Measurements from ENCODE around the gene KIF4B. TPM values are rescaled to one million over a fixed set of nuclear protein-coding genes. Genes with fewer than 3 reads are reported as not detected.

Gene KIF4B
- total and polyA plus RNA-seq, 2 of the 8 experiments (the other 6 are each of a cell fraction or from before 2014, with no cell fraction given): 0.02 to 0.15 TPM

DNA sequence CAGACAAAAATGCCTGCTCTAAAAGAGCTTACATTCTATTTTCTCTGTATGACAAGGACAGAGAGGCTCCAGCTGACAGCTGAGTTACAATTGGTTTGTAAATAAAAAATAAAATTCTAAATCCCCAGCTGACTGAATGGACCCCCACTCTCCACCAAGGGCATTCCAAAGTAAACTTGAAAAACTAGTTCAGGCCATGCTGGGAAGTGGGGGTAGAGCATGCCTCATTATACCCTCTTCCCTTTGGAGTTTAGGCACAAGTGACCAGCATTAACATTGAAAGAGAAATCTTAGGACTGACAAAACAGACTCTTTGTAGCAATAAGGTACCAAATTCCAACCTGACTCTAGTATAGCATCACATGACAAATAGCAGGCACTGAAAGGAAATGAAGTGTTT lies 31.0 kb downstream of the KIF4B start (continued):
- TF ChIP-seq CBX5 (IDR thresholded peaks at IDR 0.05; ENCODE audit: low read depth, low read length) (no peak), BACH1 (IDR thresholded peaks at IDR 0.05; ENCODE audit: low read length) (no peak), RXRA (IDR thresholded peaks at IDR 0.05; ENCODE audit: insufficient read depth, low read depth, low read length) (no peak)

Measured in H1 (cell line).